Osteocyte (in vitro differentiated cells): ENCODE data around the gene ADAM15. TPM values are rescaled to one million over a fixed set of nuclear protein-coding genes. Genes with fewer than 3 reads are reported as not detected.

Experiments
- DNase-seq: peaks from one replicate; pipeline ENCODE4 v3.0.0; 2021; ENCODE audit warnings: mixed read lengths; ENCODE audit not compliant: unreplicated experiment; ENCODE audit errors: extremely low spot score
- H3K27ac Mint-ChIP-seq: one replicate; pipeline ENCODE4 v1.8.0; 2021; ENCODE audit warnings: mild to moderate bottlenecking, mixed read lengths; ENCODE audit not compliant: unreplicated experiment
- H3K27me3 Mint-ChIP-seq: one replicate; pipeline ENCODE4 v1.8.0; 2021; ENCODE audit warnings: mixed read lengths; ENCODE audit not compliant: unreplicated experiment
- H3K36me3 Mint-ChIP-seq: one replicate; pipeline ENCODE4 v1.8.0; 2021; ENCODE audit warnings: mixed read lengths; ENCODE audit not compliant: unreplicated experiment
- H3K4me1 Mint-ChIP-seq: one replicate; pipeline ENCODE4 v1.8.0; 2021; ENCODE audit warnings: mixed read lengths; ENCODE audit not compliant: unreplicated experiment
- H3K4me3 Mint-ChIP-seq: one replicate; pipeline ENCODE4 v1.8.0; 2021; ENCODE audit warnings: mild to moderate bottlenecking, moderate library complexity, mixed read lengths; ENCODE audit not compliant: unreplicated experiment
- H3K9me3 Mint-ChIP-seq: one replicate; pipeline ENCODE4 v1.8.0; 2021; ENCODE audit warnings: mixed read lengths; ENCODE audit not compliant: unreplicated experiment
- total RNA-seq: library from RNA; stranded (reverse); gene quantifications from 2 replicates; pipeline ENCODE4 v1.2.1, GENCODE V29; 2021
- TF ChIP-seq, protein P1 (sequence below): fragments of 200-600 bp; sonication (generic); IDR thresholded peaks from 2 replicates; pipeline ENCODE4 v1.5.0; 2021; ENCODE audit warnings: antibody characterized with exemption, mild to moderate bottlenecking, moderate library complexity

Gene ADAM15
- total RNA-seq, 1 donor from 2014 or later = 89.4 TPM

GRCh38 chr1:155043301-155043702 is 7.8 kb upstream of the ADAM15 start:
- TF ChIP-seq, protein P1, sequence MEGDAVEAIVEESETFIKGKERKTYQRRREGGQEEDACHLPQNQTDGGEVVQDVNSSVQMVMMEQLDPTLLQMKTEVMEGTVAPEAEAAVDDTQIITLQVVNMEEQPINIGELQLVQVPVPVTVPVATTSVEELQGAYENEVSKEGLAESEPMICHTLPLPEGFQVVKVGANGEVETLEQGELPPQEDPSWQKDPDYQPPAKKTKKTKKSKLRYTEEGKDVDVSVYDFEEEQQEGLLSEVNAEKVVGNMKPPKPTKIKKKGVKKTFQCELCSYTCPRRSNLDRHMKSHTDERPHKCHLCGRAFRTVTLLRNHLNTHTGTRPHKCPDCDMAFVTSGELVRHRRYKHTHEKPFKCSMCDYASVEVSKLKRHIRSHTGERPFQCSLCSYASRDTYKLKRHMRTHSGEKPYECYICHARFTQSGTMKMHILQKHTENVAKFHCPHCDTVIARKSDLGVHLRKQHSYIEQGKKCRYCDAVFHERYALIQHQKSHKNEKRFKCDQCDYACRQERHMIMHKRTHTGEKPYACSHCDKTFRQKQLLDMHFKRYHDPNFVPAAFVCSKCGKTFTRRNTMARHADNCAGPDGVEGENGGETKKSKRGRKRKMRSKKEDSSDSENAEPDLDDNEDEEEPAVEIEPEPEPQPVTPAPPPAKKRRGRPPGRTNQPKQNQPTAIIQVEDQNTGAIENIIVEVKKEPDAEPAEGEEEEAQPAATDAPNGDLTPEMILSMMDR = no peak
- DNase-seq = no peak
- Mint-ChIP-seq H3K27ac (no peak overlapping the region), H3K4me1 (peaks cover 9% of the 10 kb centered on the region), H3K4me3 (no peak overlapping the region), H3K9me3 (no peaks in the 10 kb centered on the region), H3K27me3 (no peaks in the 10 kb centered on the region), H3K36me3 (no peaks in the 10 kb centered on the region)

- TF ChIP-seq, protein P1 = no peak
- no peak for DNase-seq
- no peak overlapping the region for H3K4me3 Mint-ChIP-seq
- H3K9me3 Mint-ChIP-seq = no peaks in the 10 kb centered on the region
- no peaks in the 10 kb centered on the region for H3K27me3 Mint-ChIP-seq
- H3K4me1 Mint-ChIP-seq = peaks cover 9% of the 10 kb centered on the region
- no peaks in the 10 kb centered on the region for H3K36me3 Mint-ChIP-seq
- H3K27ac Mint-ChIP-seq = no peak overlapping the region
Measured at GRCh38 chr1:155043793-155044192, 7.3 kb upstream of the ADAM15 start.

GRCh38 chr1:155044365-155044764 is 6.8 kb upstream of the ADAM15 start:
- TF ChIP-seq, protein P1 = no peak
- no peak overlapping the region for H3K27ac Mint-ChIP-seq

DNA sequence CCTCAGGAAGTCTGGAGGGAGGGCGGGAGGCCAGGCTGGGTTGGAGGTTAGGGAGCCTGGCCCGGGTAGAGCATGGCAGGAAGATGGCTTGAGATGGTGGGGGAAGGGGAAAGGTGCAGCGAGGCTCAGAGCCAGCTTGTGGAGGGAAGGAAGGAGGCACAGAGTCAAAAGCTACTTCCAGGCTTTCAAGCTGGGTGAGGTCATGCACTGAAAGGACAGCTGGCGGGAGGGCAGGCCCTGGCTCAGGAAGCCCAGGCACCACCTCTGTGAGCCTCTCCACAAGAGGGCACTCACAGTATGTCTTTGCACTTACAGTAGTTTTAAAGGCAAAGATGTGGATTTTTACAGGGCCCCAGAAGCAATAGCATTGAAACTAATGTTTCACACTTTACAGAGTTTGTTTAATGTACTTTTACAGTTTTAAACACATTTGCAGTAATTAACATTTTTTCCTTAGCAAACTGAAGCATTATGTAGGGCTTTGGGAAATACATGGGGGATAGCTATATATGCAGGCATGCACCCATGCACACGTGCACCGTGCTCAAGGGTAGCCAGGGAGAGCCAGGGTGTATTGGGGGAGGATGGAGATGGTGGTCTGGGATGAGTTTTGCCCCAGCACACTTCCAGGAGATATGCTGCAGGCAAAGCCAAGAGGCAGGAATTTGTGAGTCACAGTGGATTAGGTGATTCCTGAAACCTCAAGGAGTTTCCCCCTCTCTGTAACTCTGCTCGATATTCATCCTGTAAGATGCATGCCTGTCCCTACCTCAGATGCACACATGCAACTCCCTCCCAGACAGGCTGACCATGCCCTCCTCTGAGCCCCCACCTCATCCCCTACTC is 6.1 kb upstream of the ADAM15 start:
- Mint-ChIP-seq H3K9me3 (no peaks in the 10 kb centered on the region), H3K4me1 (peaks cover 17% of the 10 kb centered on the region), H3K36me3 (no peaks in the 10 kb centered on the region), H3K27me3 (no peaks in the 10 kb centered on the region), H3K4me3 (no peak overlapping the region), H3K27ac (no peak overlapping the region)
- TF ChIP-seq, protein P1 = peak; percentile 76
- DNase-seq = no peak

More at GRCh38 chr1:155044365-155044764, 6.8 kb upstream of the ADAM15 start:
- DNase-seq = no peak
- Mint-ChIP-seq H3K9me3 (no peaks in the 10 kb centered on the region), H3K4me1 (peaks cover 11% of the 10 kb centered on the region), H3K27me3 (no peaks in the 10 kb centered on the region), H3K36me3 (no peaks in the 10 kb centered on the region), H3K4me3 (no peak overlapping the region)

- no peak overlapping the region for H3K27ac Mint-ChIP-seq
- H3K9me3 Mint-ChIP-seq = no peaks in the 10 kb centered on the region
- no peaks in the 10 kb centered on the region for H3K27me3 Mint-ChIP-seq
- no peak for DNase-seq
- TF ChIP-seq, protein P1 = no peak
- no peaks in the 10 kb centered on the region for H3K36me3 Mint-ChIP-seq
- peaks cover 34% of the 10 kb centered on the region for H3K4me1 Mint-ChIP-seq
- no peak overlapping the region for H3K4me3 Mint-ChIP-seq
Measured at GRCh38 chr1:155048449-155049334, 2.4 kb upstream of the ADAM15 start.
